HG03159 (cell line): Measurements from ENCODE around the gene MTREX.
A peak's percentile ranks its signal among the peaks of the same experiment; 100 is the strongest.

Experiments used
- ATAC-seq: cut with Tn5 transposase; IDR thresholded peaks from one replicate; pipeline ENCODE4 v1.9.1; 2021; ENCODE audit warnings: mild to moderate bottlenecking, moderate library complexity; ENCODE audit not compliant: unreplicated experiment

The MTREX gene

GRCh38 chr5:55418994-55419968 lies 111.5 kb downstream of the MTREX start:
- no peak for ATAC-seq

GRCh38 chr5:55421074-55421529 lies 113.3 kb downstream of the MTREX start:
- peak; percentile 92 for ATAC-seq

GRCh38 chr5:55426455-55426854 lies 118.7 kb downstream of the MTREX start:
- ATAC-seq: no peak

- no peak for ATAC-seq
These were observed 119.4 kb downstream of the MTREX start for GRCh38 chr5:55427157-55427556.

DNA sequence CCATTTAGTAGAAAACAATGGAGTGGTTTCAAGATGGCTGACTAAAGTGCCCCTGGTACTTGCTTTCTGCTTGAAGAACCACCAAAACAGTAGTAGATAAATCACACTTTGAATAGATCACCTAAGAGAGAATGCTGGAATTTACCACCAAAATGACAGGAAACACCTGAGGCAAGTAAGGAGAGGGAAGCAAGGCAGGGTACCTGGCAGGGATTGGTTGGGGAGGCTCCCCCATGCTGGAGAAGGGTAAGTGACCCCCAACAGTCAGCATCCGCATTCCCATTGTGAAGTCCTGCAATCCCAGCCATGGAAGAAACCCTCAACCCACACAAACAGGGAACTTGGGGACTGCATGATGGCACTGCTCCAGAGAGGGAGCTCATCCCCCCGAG lies 121.4 kb downstream of the MTREX start:
- ATAC-seq: no peak

DNA sequence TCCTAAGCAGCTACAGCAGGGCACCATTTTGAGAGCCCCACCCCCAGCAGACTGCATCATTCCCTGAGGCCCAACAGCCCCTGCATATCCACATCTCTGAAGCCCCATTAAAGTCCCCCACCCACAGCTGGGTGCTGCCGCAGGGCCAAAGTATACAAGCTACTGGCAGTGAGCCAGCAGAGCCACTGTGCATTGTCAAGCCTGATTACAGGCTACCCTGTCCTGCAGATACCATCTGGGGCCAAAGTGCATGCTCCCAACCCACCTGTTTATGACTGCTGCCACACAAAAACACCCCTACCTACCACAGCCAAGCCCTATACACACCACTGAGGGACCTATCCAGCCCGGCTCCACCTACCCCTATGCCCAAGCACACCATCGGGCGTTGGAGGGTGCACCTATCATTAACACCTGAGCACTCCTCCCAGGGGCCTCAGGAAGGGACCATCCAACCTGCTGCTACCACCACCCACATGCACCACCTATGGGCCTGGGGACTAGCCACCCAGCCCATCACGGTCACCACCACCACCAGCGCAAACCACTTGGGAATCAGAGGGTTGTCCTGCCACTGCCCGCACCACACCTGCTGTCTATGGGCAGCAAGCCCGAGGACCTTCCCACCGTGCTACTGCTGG lies 121.9 kb downstream of the MTREX start:
- no peak for ATAC-seq

- no peak for ATAC-seq
These were observed 124.8 kb downstream of the MTREX start for GRCh38 chr5:55432549-55432948.

DNA sequence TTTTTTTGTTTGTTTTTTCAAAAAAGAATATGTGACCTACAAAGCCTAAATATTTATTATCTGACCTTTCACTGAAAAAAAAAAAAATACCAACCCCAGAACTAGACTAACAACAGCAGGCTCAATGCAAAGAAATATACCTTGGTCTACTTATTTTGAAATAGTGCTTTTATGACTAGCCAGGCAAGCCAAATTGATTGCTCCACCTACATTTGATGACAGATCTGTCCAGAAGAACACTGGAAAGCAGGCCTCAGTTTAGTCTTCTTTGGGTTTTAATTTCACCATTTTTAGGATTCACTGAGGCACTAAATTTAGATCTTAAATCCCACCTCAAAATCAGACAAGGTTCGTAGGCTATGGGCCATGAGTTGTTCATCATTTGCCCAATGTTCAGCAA lies 129.7 kb downstream of the MTREX start:
- no peak for ATAC-seq

DNA sequence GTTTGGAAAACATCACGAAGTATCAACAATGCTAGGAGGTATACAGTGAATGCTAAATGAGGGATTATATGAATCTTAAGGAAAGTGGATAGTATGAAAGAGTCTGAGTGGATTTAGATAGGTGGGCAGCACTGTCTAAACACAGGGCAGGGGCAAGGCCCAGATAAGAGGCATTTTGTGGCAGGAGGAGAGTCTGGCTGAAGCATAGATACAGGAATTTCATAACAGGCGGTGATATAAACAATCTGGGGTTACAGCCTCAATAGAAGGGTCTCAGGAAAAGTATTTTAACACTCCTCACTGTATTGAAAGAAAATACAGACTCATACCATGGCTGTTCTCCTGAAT lies 130.0 kb downstream of the MTREX start:
- no peak for ATAC-seq

DNA sequence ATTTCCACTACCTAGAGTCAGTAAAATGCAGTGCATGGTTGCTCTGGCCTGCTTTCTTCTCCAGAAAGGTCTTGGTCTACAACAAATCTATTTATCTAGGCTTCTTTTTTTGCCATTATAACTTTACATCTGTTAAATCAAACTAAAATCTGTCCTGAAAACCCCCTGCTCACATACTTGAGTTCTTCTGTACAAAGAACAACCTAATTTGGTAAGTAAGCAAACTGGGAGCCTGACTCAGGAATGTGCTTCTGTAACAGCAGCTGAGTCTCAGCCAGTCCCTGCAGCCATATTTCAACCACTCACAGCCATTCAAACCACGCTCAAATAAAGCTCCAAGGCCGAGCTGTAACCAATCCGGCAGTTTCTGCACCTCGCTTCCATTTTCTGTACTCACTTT lies 131.2 kb downstream of the MTREX start:
- ATAC-seq: no peak

GRCh38 chr5:55440188-55440646 lies 132.4 kb downstream of the MTREX start:
- no peak for ATAC-seq

- ATAC-seq: no peak
These were observed 133.4 kb downstream of the MTREX start for GRCh38 chr5:55441107-55441771.

GRCh38 chr5:55441954-55442353 lies 134.2 kb downstream of the MTREX start:
- no peak for ATAC-seq

DNA sequence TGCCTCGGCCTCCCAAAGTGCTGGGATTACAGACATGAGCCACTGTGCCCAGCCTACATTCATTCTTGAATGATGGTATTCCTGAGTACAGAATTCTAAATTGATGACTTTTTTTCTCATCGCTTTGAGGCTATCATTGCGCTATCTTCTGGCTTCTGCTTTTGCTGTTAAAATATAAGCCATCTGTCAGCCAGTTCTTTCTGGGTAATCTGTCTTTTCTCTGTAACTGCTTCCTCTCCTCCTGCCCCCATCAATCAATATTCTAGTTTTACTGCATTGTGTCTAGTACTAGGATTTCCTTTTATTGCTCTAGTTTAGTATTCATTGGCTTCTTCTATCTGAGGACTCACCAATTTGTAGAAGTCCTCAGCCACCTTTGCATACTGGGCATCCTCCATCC lies 138.0 kb downstream of the MTREX start:
- ATAC-seq: no peak

DNA sequence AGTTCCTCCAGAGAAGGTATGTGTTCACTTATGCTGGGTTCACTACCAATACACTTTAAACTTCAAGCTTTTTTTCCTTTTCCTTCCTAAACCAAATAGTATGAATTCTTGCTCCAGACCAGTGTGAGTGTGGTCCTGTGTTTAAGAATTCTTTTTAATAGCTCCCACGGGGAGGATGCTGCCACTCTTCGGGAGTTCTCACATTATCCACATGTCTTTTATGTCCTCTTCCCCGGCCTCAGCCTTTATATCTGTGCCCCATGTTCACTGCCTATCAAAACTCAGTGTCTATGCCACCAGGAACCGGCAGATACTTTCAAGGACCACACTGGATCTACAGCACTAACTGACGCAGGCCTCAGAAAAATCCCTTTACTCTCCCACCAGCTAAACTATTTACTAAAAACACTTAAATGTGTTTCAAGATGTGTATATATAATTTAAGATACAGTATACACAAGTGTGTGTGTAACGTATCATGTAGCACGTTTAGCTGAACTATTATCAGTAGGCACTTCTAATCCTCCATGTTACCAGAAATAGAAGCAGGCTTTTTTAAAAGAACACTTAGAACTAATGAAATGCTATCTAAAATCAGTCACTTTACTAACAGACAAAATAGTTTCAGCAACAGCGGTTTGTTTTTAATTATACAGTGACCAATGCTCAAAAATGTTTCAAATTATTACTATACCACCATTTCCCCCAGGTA lies 139.0 kb downstream of the MTREX start:
- ATAC-seq: no peak

GRCh38 chr5:55450050-55450765 lies 142.4 kb downstream of the MTREX start:
- ATAC-seq: no peak

- ATAC-seq: no peak
These were observed 144.2 kb downstream of the MTREX start for GRCh38 chr5:55451976-55452375.

DNA sequence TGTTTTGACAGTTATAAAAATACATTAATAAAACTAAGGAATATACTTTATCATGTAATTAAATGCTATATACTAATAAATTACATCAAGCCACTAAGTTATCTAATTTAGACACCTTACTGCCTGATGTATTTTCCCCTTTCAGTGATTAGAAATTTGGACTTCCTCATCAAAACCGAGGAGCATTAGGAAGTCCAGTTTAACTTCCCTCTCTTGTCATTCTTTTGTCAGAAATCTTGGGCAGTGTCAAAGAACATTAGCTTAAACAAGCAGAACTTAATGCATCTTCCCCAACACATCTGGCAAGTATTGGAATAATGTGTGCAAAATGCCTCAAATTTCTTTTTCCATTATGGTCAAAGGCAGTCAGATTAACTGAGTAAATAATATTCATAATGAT lies 145.4 kb downstream of the MTREX start:
- ATAC-seq: no peak

GRCh38 chr5:55454282-55454681 lies 146.5 kb downstream of the MTREX start:
- no peak for ATAC-seq

GRCh38 chr5:55456216-55456895 lies 148.6 kb downstream of the MTREX start:
- no peak for ATAC-seq
